ENCODE data around the gene MMRN2.
"Not testable (repeated sequence)": the region's sequence is repeated elsewhere in the genome, so short reads cannot be mapped to it uniquely, and the experiment has no call there.

GRCh38 chr10:87007124-87007523 is 49.7 kb upstream of the MMRN2 start:
- not testable (repeated sequence) for TF ChIP-seq POLR2A, CTCF (IDR thresholded peaks at IDR 0.05)
